ENCODE data around the gene DUSP28.
A peak's percentile ranks its signal among the peaks of the same experiment; 100 is the strongest.
"Not testable (repeated sequence)": the region's sequence is repeated elsewhere in the genome, so short reads cannot be mapped to it uniquely, and the experiment has no call there.

The DUSP28 gene

DNA sequence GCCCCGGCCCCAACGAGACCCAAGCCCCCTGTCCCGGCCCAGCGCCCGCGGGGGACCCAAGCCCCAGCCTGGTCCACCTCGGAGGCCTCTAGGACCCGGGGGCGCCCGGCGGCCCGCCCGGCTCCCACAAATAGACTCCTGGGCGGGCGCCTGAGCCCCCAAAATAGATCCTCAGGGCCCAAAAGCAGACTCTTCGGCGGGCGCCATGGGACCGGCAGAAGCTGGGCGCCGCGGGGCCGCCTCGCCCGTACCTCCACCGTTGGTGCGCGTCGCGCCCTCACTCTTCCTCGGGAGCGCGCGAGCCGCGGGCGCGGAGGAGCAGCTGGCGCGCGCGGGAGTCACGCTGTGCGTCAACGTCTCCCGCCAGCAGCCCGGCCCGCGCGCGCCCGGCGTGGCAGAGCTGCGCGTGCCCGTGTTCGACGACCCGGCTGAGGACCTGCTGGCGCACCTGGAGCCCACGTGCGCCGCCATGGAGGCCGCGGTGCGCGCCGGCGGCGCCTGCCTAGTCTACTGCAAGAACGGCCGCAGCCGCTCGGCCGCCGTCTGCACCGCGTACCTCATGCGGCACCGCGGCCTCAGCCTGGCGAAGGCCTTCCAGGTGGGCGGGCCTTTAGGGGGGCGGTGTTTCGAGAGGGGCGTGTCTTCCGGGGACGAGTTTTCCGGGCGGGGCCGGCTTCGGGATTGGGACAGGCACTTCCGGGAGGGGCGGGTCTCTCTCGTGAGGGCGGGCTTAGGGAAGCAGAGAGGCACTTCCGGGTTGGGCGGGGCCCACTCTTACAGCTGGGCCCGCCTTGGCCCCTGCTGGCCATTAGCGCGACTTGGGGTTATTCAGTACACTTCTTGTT lies 545 bp downstream of the DUSP28 start:
- DNase-seq (ENCODE audit: low spot score), result peak; percentile 96

DNA sequence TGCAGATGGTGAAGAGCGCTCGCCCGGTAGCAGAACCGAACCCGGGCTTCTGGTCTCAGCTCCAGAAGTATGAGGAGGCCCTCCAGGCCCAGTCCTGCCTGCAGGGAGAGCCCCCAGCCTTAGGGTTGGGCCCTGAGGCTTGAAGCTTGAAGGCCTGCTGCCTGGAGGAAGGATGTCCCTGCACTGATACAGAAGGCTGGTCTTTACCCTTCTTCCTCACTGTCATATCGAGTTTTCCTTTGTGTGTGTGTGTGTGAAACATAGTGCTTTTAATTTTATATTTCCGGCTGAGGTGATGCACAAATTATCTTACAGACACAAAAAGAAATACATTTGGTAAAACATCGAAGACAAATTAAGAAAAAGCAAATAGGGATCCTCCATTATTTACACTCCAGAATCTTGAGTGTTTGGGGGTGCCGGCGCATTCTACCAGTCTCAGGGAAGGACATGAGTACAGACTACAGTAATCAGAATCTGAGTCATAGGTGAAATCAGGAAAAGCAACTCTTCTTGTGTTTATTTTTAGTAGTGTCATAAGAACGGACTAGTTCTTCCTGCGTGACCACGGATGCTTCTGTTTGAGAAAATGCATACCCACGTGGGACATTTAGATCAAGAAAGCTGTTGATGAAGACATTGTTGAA lies 1.3 kb downstream of the DUSP28 start:
- DNase-seq (ENCODE audit: low spot score), result no peak

DNA sequence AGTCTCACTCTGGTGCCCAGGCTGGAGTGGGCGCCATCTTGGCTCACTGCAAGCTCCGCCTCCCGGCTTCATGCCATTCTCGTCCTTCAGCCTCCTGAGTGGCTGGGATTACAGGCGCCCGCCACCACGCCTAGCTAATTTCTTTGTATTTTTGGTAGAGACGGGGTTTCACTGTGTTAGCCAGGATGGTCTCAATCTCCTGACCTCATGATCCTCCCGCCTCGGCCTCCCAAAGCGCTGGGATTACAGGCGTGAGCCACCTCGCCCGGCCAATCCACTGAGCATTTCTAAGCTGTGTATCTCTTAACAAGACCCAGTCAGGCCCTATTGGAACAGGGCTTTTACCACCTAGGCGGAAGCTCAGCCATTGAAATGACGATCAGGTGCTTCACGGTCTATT lies 3.1 kb downstream of the DUSP28 start:
- DNase-seq (ENCODE audit: low spot score), result not testable (repeated sequence)

DNA sequence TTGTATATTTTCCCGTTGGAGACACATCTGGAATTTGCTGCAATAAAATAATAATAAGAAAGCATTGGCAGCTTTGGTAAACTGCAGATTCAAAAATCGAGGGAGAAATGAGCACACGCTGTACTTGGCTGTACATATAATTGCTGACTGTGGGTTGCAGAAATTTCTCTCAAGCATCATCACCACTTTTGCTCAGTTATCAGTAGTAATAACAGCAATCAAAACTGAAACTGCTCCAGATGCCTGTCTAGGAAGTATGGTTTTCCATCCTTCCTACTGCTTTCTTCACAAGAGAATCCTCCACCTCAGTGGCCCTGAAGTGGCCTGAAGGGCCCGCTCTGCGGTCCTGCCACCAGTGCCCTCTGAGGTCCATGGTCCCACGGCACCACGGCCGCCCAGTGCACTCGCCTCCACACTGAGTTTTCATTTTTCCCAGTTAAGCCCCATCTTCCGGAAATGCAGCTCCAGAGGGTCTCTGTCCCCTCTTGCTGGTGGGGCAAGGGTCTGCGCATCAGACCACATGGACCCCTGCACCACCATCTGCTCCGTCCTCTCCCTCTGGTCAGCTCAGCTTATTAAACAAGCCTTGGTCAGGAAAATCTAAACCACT lies 3.9 kb downstream of the DUSP28 start:
- DNase-seq (ENCODE audit: low spot score), result no peak

DNA sequence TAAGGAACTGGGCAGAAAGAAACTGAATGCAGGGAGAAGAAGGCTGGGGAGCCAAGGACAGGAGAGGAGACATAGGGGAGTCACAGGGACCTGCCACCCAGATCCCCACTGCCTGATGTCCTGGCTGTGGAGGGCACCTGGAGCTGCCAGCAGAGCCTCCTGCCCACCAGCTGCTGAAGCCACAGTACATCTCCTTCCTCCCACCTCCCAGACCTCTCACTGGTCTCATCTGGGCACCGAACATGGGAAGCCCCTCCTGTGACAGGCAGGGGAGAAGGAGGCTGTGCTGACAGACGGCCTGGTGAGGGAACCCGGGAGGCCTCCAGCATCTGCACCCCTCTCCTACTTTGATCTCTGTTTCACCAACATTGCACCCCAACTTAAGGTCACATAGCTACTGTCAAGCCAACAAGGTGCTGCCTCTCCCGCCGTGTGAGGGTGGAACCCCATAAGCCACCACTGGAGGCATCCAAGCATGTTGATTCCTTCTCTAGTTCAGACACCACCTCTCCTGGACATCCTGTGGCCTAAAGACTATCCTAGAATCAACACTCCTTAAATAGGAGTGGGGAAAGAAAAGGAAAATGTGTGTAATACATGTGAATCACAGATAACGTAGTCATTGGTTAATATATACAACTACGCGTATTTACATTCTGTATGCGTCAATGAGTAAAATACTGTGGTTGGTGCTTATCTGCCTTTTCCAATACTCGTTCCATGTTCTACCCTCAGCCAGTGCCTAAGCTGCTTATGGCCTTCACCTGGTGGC lies 4.6 kb downstream of the DUSP28 start:
- DNase-seq (ENCODE audit: low spot score), result no peak

DNA sequence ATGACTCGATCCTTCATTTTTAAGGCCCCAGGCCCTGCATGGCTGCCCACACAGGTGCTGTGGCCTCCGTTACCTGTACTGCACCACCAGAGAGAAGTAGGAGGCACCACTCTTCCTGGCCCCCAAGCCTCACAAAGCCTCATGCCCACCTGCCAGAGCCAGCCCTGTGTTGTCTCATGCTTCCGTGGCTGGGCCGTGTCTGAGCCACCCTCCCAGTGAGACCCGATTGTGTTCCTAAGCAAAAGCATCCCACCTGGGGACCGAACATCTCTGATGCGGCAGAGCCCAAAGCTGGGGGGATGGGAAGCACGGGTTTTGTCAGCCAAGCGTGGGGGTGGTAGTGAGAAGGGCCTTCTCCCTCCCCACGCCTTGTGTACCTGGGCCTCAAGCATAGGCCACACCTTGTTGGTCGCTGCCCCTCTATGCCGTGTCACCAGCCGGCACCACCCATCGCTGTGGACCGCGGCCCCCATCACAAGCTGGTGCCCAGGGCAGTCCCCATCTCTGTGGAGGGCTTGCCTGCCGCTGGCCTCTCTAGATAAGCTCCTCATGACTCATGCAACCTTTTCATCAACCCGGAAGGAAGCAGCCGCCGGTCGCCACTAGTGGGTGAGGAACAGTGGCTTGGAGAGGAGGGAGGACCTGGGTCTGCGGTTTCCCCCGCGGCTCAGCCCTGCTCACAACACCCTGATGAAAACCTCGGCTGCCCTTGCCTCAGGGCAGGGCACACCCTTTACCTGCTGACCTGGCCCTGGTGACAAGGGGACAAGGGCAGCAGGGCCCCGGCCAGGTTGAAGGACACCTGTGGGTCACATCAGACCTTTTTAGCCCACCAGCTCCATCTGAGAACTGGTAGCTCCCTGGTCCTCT lies 5.4 kb downstream of the DUSP28 start:
- no peak for DNase-seq (ENCODE audit: low spot score)

DNA sequence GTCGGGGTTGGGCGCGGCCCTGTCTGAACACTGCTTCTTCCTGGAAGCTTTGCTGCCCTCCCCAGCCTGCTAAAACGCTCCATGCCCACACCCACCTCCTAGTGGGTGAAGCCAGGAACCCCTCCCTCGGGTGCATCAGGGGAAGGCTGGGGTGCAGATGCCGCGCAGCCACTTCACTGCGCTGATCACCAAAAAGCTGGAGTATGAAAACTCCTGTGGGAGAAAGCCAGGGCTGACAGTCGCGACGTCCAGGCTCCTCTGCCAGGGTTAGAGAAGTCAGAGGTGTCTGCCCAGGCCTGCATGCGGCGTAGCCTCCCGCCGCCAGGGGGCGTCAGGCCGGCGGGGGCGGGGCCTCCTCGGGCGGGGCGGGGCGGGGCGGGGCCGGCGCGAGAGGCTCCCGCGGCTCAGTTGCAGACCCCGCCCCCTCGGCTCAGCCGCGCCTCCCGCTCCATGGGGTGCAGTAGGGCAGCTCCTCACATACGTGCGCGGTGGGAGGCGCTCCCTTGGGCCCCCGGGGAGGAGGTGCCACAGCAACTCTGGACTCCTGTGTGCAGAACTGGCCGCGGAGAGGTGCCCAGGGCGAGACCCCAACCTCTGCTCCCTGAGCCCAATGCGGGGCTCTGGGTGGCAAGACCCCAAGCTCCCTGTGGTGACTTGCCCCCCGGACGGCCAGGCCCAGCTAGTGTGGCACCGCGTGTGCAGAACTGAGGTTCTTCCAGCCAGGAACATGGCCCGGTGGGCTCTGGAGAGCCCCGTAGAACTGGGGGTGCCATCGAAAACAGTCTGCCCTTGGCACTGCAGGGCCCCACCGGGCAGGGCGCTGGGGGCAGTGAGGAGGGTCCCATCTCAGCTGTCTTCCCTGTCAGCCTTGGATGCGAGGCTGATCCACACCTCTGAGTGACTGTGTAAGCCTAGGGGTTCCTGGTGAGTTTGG lies 6.3 kb downstream of the DUSP28 start:
- DNase-seq (ENCODE audit: low spot score), result peak; percentile 74

DNA sequence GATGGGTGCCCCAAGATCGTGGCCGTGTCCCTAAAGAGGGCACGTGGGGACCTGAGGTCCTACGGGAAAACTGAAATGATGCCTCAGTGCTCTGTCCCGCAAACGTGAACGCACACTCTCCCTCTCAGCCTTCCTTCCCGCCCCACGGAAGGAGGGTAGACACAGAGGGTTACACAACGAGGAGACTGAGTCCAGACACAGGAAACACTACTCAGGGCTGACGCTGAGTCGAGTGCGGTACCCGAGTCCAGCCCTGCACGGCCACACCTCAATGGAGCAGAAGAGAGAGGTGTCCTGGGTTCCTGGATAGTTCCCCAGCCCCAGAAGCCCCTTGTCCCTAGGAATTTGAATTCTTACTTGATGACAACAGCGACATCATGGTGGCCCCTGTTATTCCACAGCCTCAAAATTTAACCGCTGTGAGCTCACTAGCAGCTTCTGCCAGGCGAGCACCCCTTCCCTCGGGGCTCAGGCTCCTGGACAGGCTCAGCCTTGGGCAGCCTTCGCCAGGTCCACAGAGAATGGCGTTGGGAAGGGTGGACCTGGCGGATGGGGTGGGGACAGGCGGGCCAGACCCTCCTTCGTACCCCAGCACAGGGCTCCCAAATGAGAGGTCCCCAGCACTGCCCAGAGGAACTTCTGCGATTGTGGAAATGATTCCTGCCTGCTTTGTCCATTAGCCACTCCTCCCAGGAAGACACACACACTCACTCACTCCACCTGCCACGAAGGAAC lies 7.1 kb downstream of the DUSP28 start:
- DNase-seq (ENCODE audit: low spot score), result no peak

DNA sequence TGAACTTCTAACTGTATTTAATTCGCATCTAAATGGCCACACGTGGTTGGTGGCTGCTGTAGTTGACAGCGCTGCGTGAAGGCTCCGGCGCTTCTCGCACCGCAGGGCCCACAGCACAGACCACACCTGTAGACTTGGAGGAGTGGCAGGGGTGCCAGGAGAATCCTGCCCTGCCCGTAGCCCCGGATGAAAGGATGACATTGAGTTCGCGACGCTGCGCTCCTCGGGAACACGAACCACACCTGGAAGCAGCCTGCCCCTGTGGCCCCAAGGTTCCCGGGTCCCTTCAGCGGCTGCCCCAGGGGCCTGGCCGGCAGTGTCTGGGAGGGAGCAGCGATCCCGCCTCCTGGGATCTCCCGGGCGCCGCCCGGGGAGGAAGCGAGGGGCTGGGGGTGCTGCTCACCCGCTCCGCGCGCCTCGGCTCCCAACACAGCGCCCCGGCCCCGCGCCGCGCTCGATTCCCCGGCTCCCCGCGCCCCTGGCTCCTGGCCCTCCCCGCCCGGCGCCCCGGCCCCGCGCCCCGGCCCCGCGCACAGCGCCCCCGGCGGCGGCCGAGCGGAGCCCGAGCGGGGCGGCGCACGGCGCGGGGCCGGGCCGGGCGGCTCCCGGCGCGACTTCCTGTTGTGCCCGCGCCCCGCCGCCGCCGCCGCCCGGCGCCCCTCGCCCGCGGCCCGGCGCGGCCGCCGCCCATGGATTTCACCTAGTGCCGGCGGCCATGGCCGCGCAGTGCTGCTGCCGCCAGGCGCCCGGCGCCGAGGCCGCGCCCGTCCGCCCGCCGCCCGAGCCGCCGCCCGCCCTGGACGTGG lies 7.9 kb downstream of the DUSP28 start, which contains the start of gene RNPEPL1:
RNPEPL1 (plus strand) TSS at position 613 of the 806 bp plus-strand sequence; CDS start at position 716, 103 bp downstream.
- no peak for DNase-seq (ENCODE audit: low spot score)

DNA sequence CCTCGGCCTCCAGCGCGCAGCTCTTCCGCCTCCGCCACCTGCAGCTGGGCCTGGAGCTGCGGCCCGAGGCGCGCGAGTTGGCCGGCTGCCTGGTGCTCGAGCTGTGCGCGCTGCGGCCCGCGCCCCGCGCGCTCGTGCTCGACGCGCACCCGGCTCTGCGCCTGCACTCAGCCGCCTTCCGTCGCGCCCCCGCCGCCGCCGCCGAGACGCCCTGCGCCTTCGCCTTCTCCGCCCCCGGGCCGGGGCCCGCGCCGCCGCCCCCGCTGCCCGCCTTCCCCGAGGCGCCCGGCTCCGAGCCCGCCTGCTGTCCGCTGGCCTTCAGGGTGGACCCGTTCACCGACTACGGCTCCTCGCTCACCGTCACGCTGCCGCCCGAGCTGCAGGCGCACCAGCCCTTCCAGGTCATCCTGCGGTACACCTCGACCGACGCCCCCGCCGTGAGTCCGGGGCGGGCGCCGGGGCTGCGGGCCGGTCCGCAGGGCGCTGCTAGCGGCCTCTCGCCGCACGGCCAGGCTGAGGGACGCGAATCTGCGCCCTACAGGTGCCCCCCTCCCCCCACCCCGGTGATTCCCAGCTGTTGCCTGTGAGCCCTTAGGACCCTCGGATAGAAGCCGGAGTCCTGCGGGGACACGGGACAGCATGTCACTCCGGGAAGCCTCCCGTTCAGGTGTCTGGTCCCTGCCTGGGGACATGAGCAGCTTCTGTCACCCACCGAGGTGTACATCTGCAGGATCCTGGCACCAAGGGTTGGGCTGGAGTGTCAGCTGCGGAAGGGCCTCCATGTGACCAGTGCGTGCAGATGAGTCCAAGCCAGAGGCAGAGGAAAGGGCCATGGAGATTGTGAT lies 8.7 kb downstream of the DUSP28 start:
- DNase-seq (ENCODE audit: low spot score), result no peak

DNA sequence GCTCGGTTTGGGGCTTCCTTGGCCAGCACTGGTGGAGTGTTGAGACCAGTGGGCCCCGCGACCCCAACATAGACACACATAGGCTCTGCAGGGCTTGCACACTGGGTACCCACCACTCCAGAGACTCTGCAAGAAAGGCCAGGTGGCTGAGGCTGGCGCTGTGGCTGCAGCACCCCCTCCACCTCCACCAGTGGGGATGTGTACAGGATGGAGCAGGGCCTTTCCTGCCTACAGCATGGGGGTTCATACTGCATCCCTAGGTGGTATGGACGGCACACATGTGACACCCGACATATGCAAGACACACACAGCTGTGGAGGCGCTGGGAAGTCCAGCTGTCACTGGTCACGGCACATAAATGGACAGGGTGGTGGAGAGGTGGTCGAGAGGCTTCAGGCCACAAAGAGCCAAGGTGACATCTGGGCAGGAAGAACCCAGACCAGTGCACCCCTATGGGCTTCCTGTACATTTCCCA lies 9.4 kb downstream of the DUSP28 start:
- no peak for DNase-seq (ENCODE audit: low spot score)

DNA sequence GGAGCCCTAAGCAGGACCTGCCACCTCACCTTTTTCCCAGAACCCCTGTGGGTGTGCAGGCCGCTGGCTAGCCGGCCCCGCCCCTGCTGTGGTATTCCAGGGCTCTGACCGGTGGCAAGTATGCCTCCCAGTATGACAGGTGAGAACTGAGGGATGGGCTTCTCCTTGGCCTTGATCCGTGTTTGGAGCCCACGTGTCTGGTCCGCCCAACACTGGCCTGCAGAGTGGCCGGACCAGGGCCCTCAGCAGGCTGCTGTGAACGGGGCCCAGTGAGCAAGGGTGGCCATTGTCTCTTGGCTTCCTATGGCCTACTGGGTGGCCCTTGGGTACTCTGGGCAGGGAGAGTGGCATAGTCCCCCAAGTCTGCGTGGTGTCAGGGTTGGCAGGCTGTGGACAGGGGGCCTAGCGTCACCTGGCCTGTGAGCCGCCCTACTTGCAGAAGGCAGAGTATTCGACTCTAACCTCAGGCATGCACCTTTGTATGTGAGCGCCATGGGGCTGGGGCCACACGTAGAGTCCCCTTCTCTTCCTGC lies 9.9 kb downstream of the DUSP28 start:
- no peak for DNase-seq (ENCODE audit: low spot score)

DNA sequence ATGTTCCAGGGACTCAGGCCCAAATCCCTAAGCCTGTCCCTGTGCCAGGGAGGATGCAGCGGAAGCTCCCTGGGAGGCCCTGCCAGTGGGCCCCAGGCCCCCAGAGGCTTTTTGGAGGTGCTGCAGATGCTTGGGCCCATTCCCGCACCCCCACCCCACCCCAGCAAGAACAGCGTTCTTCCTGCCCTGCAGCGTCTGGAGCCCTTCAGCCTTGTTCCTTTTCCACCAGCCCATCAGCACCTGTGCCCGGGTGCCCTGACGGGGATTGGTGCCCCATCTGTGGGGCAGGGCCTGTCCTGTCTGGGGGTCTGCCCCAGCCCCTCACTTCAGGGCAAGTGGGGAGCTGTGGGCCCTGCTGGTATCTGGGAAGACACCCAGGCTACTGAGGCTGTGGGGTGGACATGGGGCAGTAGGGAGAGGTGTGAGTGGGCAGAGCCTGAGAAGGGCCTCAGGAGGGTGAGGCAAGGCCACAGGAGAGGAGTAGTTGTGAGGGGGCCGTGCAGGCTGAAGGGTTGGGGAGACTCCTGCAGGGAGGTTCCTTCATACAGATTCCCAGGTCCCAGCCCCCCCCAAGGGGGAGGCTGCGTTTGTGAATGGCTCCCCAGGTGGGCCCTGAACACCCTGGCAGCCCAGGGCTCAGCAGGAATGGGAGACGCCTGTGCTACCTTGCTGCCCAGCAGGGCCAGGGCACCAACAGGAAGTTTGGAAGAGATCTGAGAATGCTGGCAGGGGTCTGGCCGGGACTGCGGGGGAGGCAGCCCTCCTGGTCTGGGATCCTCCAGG lies 10.6 kb downstream of the DUSP28 start:
- no peak for DNase-seq (ENCODE audit: low spot score)

DNA sequence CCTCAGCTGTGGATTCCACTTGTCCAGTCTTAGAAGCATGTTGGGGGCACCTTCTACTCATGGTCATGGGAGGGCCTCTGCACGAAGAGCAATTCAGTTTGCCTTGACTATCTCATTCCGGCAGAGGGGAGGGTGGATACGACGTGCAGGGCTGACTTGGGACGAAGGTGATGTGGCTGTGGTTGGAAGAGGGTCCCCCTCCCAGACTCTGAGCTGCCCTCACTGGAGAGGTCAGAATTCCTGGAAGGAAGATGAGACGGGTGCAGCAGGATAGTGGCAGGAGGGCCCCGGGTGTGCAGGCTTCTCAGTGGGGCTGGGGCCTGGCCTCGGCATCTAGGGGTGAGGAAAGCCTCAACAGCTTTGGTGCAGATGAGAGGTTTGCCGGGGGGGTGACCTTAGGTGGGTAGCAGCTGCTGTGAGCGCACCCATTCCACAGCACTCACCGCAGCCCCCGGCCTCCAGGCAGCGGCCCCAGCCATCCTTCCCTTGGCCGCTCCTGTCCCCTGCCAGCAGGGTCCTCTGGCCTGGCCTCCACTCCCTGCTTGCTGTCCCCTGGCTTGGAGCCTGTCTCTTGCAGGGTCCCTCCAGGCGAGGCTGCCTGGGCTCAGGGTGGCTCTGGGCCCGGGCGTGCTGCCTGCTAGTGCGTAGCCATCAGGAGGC lies 11.3 kb downstream of the DUSP28 start:
- DNase-seq (ENCODE audit: low spot score), result no peak
